NCI-H2227 treated with DMSO at 0.1 percent for 48 hours (cell line): ENCODE data around the gene DENND4B.
"Not testable (repeated sequence)": the region's sequence is repeated elsewhere in the genome, so short reads cannot be mapped to it uniquely, and the experiment has no call there.

Experiments
- DNase-seq: peaks from one replicate; lab custom pipeline; 2025; lab: John Stamatoyannopoulos, UW

Gene DENND4B

GRCh38 chr1:153926405-153926804 lies 20.1 kb downstream of the DENND4B start:
- no peak for DNase-seq

GRCh38 chr1:153922972-153923925 lies 23.3 kb downstream of the DENND4B start, which contains the start of gene GATAD2B:
GATAD2B (minus strand) TSS chr1:153922972; CDS start chr1:153828347, 94,625 bp downstream.
- DNase-seq = peak; percentile 99

- DNase-seq = peak; percentile 43
These were observed 24.2 kb downstream of the DENND4B start for GRCh38 chr1:153922076-153922971.

- no peak for DNase-seq
These were observed 24.8 kb downstream of the DENND4B start for GRCh38 chr1:153921803-153922075.

- DNase-seq = no peak
These were observed 25.3 kb downstream of the DENND4B start for GRCh38 chr1:153921080-153921802.

- no peak for DNase-seq
These were observed 26.4 kb downstream of the DENND4B start for GRCh38 chr1:153919876-153920852.

GRCh38 chr1:153916297-153916696 lies 30.2 kb downstream of the DENND4B start:
- no peak for DNase-seq

GRCh38 chr1:153912349-153912748 lies 34.2 kb downstream of the DENND4B start:
- DNase-seq = no peak

GRCh38 chr1:153910560-153910959 lies 36.0 kb downstream of the DENND4B start:
- DNase-seq = not testable (repeated sequence)

GRCh38 chr1:153908071-153908470 lies 38.4 kb downstream of the DENND4B start:
- DNase-seq = no peak

GRCh38 chr1:153907134-153907533 lies 39.4 kb downstream of the DENND4B start:
- DNase-seq = no peak

GRCh38 chr1:153906396-153906795 lies 40.1 kb downstream of the DENND4B start:
- no peak for DNase-seq

- not testable (repeated sequence) for DNase-seq
These were observed 40.6 kb downstream of the DENND4B start for GRCh38 chr1:153905908-153906307.

GRCh38 chr1:153903841-153904455 lies 42.6 kb downstream of the DENND4B start:
- no peak for DNase-seq

GRCh38 chr1:153899509-153899908 lies 47.0 kb downstream of the DENND4B start:
- no peak for DNase-seq

- DNase-seq = not testable (repeated sequence)
These were observed 50.7 kb downstream of the DENND4B start for GRCh38 chr1:153895866-153896265.

GRCh38 chr1:153891042-153891441 lies 55.5 kb downstream of the DENND4B start:
- DNase-seq = not testable (repeated sequence)

- DNase-seq = no peak
These were observed 58.0 kb downstream of the DENND4B start for GRCh38 chr1:153888533-153888932.

- no peak for DNase-seq
These were observed 60.4 kb downstream of the DENND4B start for GRCh38 chr1:153886127-153886526.

GRCh38 chr1:153883223-153883622 lies 63.3 kb downstream of the DENND4B start:
- DNase-seq = no peak
